Endothelial cell of umbilical vein (primary cell): ENCODE measurements around the gene GBP4.

Source experiments
- EZH2 ChIP-seq: IDR thresholded peaks from 2 replicates; pipeline ENCODE4 v1.6.1; 2012; ENCODE audit warnings: borderline replicate concordance, low read depth, mild to moderate bottlenecking, moderate library complexity, low read length, inconsistent platforms; ENCODE audit not compliant: severe bottlenecking
- FOS ChIP-seq: IDR thresholded peaks from 2 replicates; pipeline ENCODE4 v1.6.1; 2011; ENCODE audit warnings: mild to moderate bottlenecking, low read length, moderate library complexity, borderline replicate concordance; ENCODE audit not compliant: insufficient read depth
- GATA2 ChIP-seq: IDR thresholded peaks from 2 replicates; pipeline ENCODE4 v1.7.0; 2011; ENCODE audit warnings: low read depth, mild to moderate bottlenecking, moderate library complexity, mixed read lengths, low read length; ENCODE audit not compliant: insufficient read length, insufficient read depth
- MYC ChIP-seq: IDR thresholded peaks from one replicate; pipeline ENCODE4 v1.6.1; 2011; ENCODE audit warnings: mild to moderate bottlenecking, low read depth, low read length
- POLR2A ChIP-seq: IDR thresholded peaks from 2 replicates; pipeline ENCODE4 v1.6.1; 2012; ENCODE audit warnings: low read depth, mild to moderate bottlenecking, control low read depth, low read length
- POLR2AphosphoS5 ChIP-seq: IDR thresholded peaks from 2 replicates; pipeline ENCODE4 v1.6.1; 2012; ENCODE audit warnings: low read depth, mild to moderate bottlenecking, control low read depth, low read length, moderate library complexity; ENCODE audit not compliant: insufficient read depth
- TF ChIP-seq, protein P1 (sequence below), 2 donors: IDR thresholded peaks; 1 replicate in 1 of 2; 2 replicates in 1 of 2; pipeline ENCODE4 v1.5.1; 2011; ENCODE audit warnings: low read length in 2 of 2, mild to moderate bottlenecking in 2 of 2, moderate library complexity in 2 of 2, control low read depth in 1 of 2, inconsistent platforms in 1 of 2, low read depth in 1 of 2; ENCODE audit not compliant: insufficient read depth in 1 of 2; ENCODE audit errors: extremely low read depth in 1 of 2
- TF ChIP-seq, protein P2 (sequence below): IDR thresholded peaks from 2 replicates; pipeline ENCODE4 v1.6.1; 2011; ENCODE audit not compliant: insufficient read depth, insufficient read length

DNA sequence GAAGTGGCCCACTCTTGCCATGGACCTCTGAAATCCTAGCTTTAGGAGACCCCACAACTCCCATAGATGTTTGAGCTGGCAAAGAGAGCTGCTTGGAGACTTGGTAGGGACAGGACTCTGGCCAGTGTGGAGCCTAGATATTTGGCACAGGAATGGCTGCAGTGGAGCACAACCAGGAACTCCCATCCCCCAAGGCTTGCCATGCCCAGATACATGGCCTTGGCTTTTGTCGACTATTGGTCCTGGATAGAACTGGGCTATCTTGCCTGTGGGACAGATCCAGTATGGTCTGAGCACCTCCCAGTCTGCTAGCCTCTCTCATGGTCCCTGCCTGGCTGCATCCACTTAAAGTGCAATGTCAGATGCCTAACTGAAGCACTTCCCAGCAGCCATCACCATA lies 65.0 kb downstream of the GBP4 start:
- TF ChIP-seq, protein P1, sequence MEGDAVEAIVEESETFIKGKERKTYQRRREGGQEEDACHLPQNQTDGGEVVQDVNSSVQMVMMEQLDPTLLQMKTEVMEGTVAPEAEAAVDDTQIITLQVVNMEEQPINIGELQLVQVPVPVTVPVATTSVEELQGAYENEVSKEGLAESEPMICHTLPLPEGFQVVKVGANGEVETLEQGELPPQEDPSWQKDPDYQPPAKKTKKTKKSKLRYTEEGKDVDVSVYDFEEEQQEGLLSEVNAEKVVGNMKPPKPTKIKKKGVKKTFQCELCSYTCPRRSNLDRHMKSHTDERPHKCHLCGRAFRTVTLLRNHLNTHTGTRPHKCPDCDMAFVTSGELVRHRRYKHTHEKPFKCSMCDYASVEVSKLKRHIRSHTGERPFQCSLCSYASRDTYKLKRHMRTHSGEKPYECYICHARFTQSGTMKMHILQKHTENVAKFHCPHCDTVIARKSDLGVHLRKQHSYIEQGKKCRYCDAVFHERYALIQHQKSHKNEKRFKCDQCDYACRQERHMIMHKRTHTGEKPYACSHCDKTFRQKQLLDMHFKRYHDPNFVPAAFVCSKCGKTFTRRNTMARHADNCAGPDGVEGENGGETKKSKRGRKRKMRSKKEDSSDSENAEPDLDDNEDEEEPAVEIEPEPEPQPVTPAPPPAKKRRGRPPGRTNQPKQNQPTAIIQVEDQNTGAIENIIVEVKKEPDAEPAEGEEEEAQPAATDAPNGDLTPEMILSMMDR (IDR thresholded peaks at IDR 0.05; ENCODE audit: extremely low read depth in 1 of 2, insufficient read depth in 1 of 2, low read depth in 1 of 2, low read length in 2 of 2): no peak
- TF ChIP-seq MYC (no peak), POLR2A (no peak), POLR2AphosphoS5 (no peak), FOS (no peak), EZH2 (no peak), GATA2 (no peak)
- TF ChIP-seq, protein P2, sequence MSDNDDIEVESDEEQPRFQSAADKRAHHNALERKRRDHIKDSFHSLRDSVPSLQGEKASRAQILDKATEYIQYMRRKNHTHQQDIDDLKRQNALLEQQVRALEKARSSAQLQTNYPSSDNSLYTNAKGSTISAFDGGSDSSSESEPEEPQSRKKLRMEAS: no peak
